Loucy (cell line): ENCODE data around the gene SIRPG.

Experiments used
- H2AFZ ChIP-seq: fragments of 200-600 bp; sonication (generic); 2 replicates; pipeline ENCODE4 v1.6.0; 2016; ENCODE audit warnings: antibody characterized with exemption, mild to moderate bottlenecking, low read length, moderate library complexity
- H3F3A ChIP-seq: fragments of 200-600 bp; 2 replicates; pipeline ENCODE4 v1.6.0; 2016; ENCODE audit warnings: antibody characterized with exemption, low read depth, mild to moderate bottlenecking
- H3K27me3 ChIP-seq: fragments of 200-600 bp; sonication (generic); 2 replicates; pipeline ENCODE4 v1.6.1; 2014; ENCODE audit warnings: low read length, mild to moderate bottlenecking; ENCODE audit not compliant: insufficient read depth, poor library complexity, severe bottlenecking
- H3K36me3 ChIP-seq: fragments of 200-600 bp; sonication (generic); 2 replicates; pipeline ENCODE4 v1.6.1; 2016; ENCODE audit warnings: low read length; ENCODE audit not compliant: insufficient read depth
- H3K4me1 ChIP-seq: fragments of 200-600 bp; sonication (generic); 2 replicates; pipeline ENCODE4 v1.5.1; 2014; ENCODE audit warnings: low read length, mild to moderate bottlenecking; ENCODE audit not compliant: insufficient read depth, poor library complexity, severe bottlenecking
- H3K4me2 ChIP-seq: fragments of 200-600 bp; sonication (generic); 2 replicates; pipeline ENCODE4 v1.6.0; 2014; ENCODE audit warnings: antibody characterized with exemption, low read length, low read depth, mild to moderate bottlenecking; ENCODE audit not compliant: poor library complexity, severe bottlenecking
- H3K4me3 ChIP-seq: fragments of 200-600 bp; sonication (generic); 2 replicates; pipeline ENCODE4 v1.5.1; 2014; ENCODE audit warnings: low read length, mild to moderate bottlenecking, mixed read lengths; ENCODE audit not compliant: poor library complexity, severe bottlenecking
- H3K79me2 ChIP-seq: fragments of 200-600 bp; sonication (generic); 2 replicates; pipeline ENCODE4 v1.6.1; 2014; ENCODE audit warnings: low read length; ENCODE audit not compliant: insufficient read depth
- H3K9ac ChIP-seq: fragments of 200-600 bp; sonication (generic); 2 replicates; pipeline ENCODE4 v1.6.0; 2014; ENCODE audit warnings: mild to moderate bottlenecking, low read depth, low read length, moderate library complexity; ENCODE audit not compliant: poor library complexity, severe bottlenecking
- H3K9me2 ChIP-seq: fragments of 200-600 bp; sonication (generic); replicated peaks from 2 replicates; pipeline ENCODE4 v1.6.1; 2016; ENCODE audit warnings: low read depth, low read length, mixed read lengths
- H3K9me3 ChIP-seq: fragments of 200-600 bp; sonication (generic); 2 replicates; pipeline ENCODE4 v1.6.1; 2014; ENCODE audit warnings: mild to moderate bottlenecking, antibody characterized with exemption, low read length, low read depth; ENCODE audit not compliant: insufficient read depth
- H4K20me1 ChIP-seq: fragments of 200-600 bp; sonication (generic); 2 replicates; pipeline ENCODE4 v1.6.0; 2014; ENCODE audit warnings: antibody characterized with exemption, low read length, mild to moderate bottlenecking; ENCODE audit not compliant: insufficient read depth, poor library complexity, severe bottlenecking
- EZH2phosphoT487 ChIP-seq: fragments of 200-600 bp; IDR thresholded peaks from 2 replicates; pipeline ENCODE4 v1.6.1; 2018; ENCODE audit warnings: antibody characterized with exemption, mild to moderate bottlenecking, moderate library complexity, borderline replicate concordance
- TF ChIP-seq, protein P1 (sequence below): fragments of 200-600 bp; sonication (generic); conservative IDR thresholded peaks from 2 replicates; pipeline ENCODE4 v1.5.1; 2014; ENCODE audit warnings: mild to moderate bottlenecking, antibody characterized with exemption, low read length

SIRPG gene

DNA sequence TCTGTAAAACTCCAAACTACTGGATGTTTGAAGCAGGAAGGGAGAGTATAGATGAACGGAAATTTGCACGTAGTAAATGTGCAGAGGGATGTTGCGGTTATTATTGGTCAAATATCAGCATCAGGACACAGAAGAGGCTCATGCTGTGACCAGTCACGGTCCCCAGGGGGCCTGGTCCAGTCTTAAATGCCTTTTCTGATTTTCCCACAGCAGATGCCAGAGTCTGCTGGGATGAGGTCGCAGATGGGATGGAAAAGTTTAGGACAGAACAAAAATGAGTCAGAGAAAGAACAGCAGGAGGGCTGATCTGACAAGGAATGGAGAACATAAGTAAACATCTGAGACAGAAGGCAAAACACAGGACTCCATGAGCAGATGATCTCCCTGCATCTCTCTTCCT is 11.7 kb upstream of the SIRPG start:
- Histone ChIP-seq H3K79me2 (no peaks in the 10 kb centered on the region), H4K20me1 (no peaks in the 10 kb centered on the region), H3K27me3 (no peaks in the 10 kb centered on the region), H3K9me3 (no peaks in the 10 kb centered on the region), H3F3A (no peaks in the 10 kb centered on the region), H3K4me2 (no peak overlapping the region), H3K9me2 (no peaks in the 10 kb centered on the region), H3K36me3 (no peaks in the 10 kb centered on the region), H2AFZ (no peak overlapping the region), H3K9ac (no peak overlapping the region), H3K4me1 (peaks cover 14% of the 10 kb centered on the region), H3K4me3 (no peak overlapping the region)
- no peak for TF ChIP-seq EZH2phosphoT487
- TF ChIP-seq, protein P1, sequence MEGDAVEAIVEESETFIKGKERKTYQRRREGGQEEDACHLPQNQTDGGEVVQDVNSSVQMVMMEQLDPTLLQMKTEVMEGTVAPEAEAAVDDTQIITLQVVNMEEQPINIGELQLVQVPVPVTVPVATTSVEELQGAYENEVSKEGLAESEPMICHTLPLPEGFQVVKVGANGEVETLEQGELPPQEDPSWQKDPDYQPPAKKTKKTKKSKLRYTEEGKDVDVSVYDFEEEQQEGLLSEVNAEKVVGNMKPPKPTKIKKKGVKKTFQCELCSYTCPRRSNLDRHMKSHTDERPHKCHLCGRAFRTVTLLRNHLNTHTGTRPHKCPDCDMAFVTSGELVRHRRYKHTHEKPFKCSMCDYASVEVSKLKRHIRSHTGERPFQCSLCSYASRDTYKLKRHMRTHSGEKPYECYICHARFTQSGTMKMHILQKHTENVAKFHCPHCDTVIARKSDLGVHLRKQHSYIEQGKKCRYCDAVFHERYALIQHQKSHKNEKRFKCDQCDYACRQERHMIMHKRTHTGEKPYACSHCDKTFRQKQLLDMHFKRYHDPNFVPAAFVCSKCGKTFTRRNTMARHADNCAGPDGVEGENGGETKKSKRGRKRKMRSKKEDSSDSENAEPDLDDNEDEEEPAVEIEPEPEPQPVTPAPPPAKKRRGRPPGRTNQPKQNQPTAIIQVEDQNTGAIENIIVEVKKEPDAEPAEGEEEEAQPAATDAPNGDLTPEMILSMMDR: no peak

- Histone ChIP-seq H3K9me2 (no peaks in the 10 kb centered on the region), H3K9ac (no peak overlapping the region), H3K36me3 (no peaks in the 10 kb centered on the region), H3K9me3 (no peaks in the 10 kb centered on the region), H3K4me1 (peaks cover 20% of the 10 kb centered on the region), H3K27me3 (no peaks in the 10 kb centered on the region), H3K4me3 (no peak overlapping the region), H3K4me2 (no peak overlapping the region), H2AFZ (no peak overlapping the region), H3K79me2 (no peaks in the 10 kb centered on the region), H4K20me1 (no peaks in the 10 kb centered on the region), H3F3A (no peaks in the 10 kb centered on the region)
- no peak for TF ChIP-seq EZH2phosphoT487
- TF ChIP-seq, protein P1: no peak
Measured at GRCh38 chr20:1667502-1668085, 10.0 kb upstream of the SIRPG start.

DNA sequence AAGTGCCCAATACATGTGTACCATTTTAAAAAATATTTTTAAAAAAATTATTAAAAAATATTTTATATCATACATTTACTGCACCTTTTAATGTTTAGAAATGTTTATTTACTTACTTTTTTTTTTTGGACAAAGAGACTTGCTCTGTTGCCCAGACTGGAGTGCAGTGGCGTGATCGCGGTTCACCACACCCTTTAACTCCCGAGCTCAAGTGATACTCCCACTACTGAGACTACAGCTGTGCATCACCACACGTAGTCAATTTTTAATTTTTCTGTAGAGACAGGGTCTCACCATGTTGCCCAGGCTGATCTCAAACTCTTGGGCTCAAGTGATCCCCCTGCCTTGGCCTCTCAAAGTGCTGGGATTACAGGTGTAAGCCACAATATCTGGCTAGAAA is 9.2 kb upstream of the SIRPG start:
- Histone ChIP-seq H3K9ac (no peak overlapping the region), H2AFZ (no peak overlapping the region), H3K36me3 (no peaks in the 10 kb centered on the region), H3K4me3 (no peak overlapping the region), H3K4me2 (no peak overlapping the region), H3K9me2 (no peaks in the 10 kb centered on the region), H3K9me3 (no peaks in the 10 kb centered on the region), H3F3A (no peaks in the 10 kb centered on the region), H3K27me3 (no peaks in the 10 kb centered on the region), H4K20me1 (no peaks in the 10 kb centered on the region), H3K79me2 (no peaks in the 10 kb centered on the region), H3K4me1 (peaks cover 26% of the 10 kb centered on the region)
- no peak for TF ChIP-seq EZH2phosphoT487
- TF ChIP-seq, protein P1: no peak
